GM18507 (cell line): Measurements from ENCODE around the gene HS6ST2.
A peak's percentile ranks its signal among the peaks of the same experiment; 100 is the strongest.

Source experiments
- DNase-seq: peaks from one replicate; pipeline ENCODE4 v3.0.0; 2011; ENCODE audit warnings: low read depth; ENCODE audit not compliant: insufficient read length; ENCODE audit errors: extremely low spot score
- FAIRE-seq: peaks from 2 replicates; lab custom pipeline; 2011; peaks lifted over from hg19 to GRCh38; lab: Jason Lieb, UNC

Gene HS6ST2

GRCh38 chrX:132860200-132860599 lies 98.2 kb downstream of the HS6ST2 start:
- FAIRE-seq = no peak
- no peak for DNase-seq

- DNase-seq (no peak), FAIRE-seq (no peak)
These were observed 100.4 kb downstream of the HS6ST2 start for GRCh38 chrX:132858018-132858417.

- DNase-seq (no peak), FAIRE-seq (no peak)
These were observed 102.6 kb downstream of the HS6ST2 start for GRCh38 chrX:132855780-132856341.

GRCh38 chrX:132853040-132853439 lies 105.4 kb downstream of the HS6ST2 start:
- FAIRE-seq (no peak), DNase-seq (no peak)

- DNase-seq (no peak), FAIRE-seq (no peak)
These were observed 110.0 kb downstream of the HS6ST2 start for GRCh38 chrX:132848296-132848970.

- DNase-seq (no peak), FAIRE-seq (no peak)
These were observed 115.1 kb downstream of the HS6ST2 start for GRCh38 chrX:132843363-132843762.

GRCh38 chrX:132842460-132843238 lies 115.8 kb downstream of the HS6ST2 start:
- FAIRE-seq = no peak
- no peak for DNase-seq

- FAIRE-seq (no peak), DNase-seq (no peak)
These were observed 120.5 kb downstream of the HS6ST2 start for GRCh38 chrX:132837967-132838366.

GRCh38 chrX:132837126-132837525 lies 121.3 kb downstream of the HS6ST2 start:
- no peak for DNase-seq
- FAIRE-seq = no peak

GRCh38 chrX:132836471-132836870 lies 122.0 kb downstream of the HS6ST2 start:
- FAIRE-seq (no peak), DNase-seq (no peak)

- FAIRE-seq = no peak
These were observed 123.7 kb downstream of the HS6ST2 start for GRCh38 chrX:132834741-132835140.

GRCh38 chrX:132834109-132834508 lies 124.3 kb downstream of the HS6ST2 start:
- FAIRE-seq (no peak), DNase-seq (no peak)

More at GRCh38 chrX:132834741-132835140, 123.7 kb downstream of the HS6ST2 start:
- no peak for DNase-seq

GRCh38 chrX:132833373-132833772 lies 125.1 kb downstream of the HS6ST2 start:
- no peak for DNase-seq
- no peak for FAIRE-seq

- DNase-seq = no peak
- no peak for FAIRE-seq
These were observed 127.0 kb downstream of the HS6ST2 start for GRCh38 chrX:132831336-132831973.

- DNase-seq (no peak), FAIRE-seq (peak; percentile 5)
These were observed 135.8 kb downstream of the HS6ST2 start for GRCh38 chrX:132822634-132823012.

GRCh38 chrX:132821974-132822633 lies 136.3 kb downstream of the HS6ST2 start:
- DNase-seq = no peak
- peak; percentile 70 for FAIRE-seq

- DNase-seq = no peak
- no peak for FAIRE-seq
These were observed 137.8 kb downstream of the HS6ST2 start for GRCh38 chrX:132820675-132821074.

GRCh38 chrX:132819711-132820264 lies 138.6 kb downstream of the HS6ST2 start:
- no peak for DNase-seq
- no peak for FAIRE-seq

GRCh38 chrX:132818638-132819037 lies 139.8 kb downstream of the HS6ST2 start:
- FAIRE-seq (no peak), DNase-seq (no peak)
